ENCODE measurements around the gene CCDC28A.

CCDC28A gene

DNA sequence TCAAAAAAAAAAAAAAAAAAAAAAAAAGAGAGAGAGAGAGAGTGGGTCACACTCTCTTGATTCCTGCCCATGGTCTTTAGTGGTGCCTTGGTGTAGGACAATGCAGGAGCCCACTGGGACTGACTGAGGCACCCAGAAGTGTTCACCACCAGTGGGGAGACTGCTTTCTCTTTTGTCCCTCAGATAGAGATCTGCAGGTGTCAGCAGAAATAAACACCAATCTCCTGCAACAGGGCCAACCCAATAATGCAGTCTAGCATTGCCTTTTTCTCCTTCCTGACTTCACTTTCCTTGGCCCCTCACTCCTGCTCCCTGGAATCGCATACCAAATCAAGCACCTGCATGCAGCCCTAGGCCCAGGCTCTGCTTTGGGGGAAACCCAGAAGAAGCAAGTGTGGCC is 39.0 kb upstream of the CCDC28A start:
- Histone ChIP-seq H3K4me1 (ENCODE audit: insufficient read depth, low read length) (no peaks in the 10 kb centered on the region), H2AFZ (ENCODE audit: low read depth, low read length) (no peak overlapping the region), H3K27ac (ENCODE audit: low read length) (no peak overlapping the region), H4K20me1 (ENCODE audit: insufficient read depth, low read length) (no peaks in the 10 kb centered on the region), H3K27me3 (ENCODE audit: insufficient read depth, low read length, poor library complexity) (no peaks in the 10 kb centered on the region), H3K4me3 (ENCODE audit: low read depth in 1 of 2, low read length in 2 of 2) (no peak overlapping the region), H3K79me2 (ENCODE audit: insufficient read depth, low read length) (no peaks in the 10 kb centered on the region), H3K9ac (ENCODE audit: low read depth, low read length) (no peak overlapping the region), H3K36me3 (ENCODE audit: insufficient read depth, low read length) (no peaks in the 10 kb centered on the region), H3K4me2 (ENCODE audit: insufficient read depth, low read length) (no peak overlapping the region), H3K9me3 (ENCODE audit: insufficient read depth, low read length, severe bottlenecking) (no peaks in the 10 kb centered on the region)
- TF ChIP-seq, protein P1, sequence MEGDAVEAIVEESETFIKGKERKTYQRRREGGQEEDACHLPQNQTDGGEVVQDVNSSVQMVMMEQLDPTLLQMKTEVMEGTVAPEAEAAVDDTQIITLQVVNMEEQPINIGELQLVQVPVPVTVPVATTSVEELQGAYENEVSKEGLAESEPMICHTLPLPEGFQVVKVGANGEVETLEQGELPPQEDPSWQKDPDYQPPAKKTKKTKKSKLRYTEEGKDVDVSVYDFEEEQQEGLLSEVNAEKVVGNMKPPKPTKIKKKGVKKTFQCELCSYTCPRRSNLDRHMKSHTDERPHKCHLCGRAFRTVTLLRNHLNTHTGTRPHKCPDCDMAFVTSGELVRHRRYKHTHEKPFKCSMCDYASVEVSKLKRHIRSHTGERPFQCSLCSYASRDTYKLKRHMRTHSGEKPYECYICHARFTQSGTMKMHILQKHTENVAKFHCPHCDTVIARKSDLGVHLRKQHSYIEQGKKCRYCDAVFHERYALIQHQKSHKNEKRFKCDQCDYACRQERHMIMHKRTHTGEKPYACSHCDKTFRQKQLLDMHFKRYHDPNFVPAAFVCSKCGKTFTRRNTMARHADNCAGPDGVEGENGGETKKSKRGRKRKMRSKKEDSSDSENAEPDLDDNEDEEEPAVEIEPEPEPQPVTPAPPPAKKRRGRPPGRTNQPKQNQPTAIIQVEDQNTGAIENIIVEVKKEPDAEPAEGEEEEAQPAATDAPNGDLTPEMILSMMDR (IDR thresholded peaks at IDR 0.05; ENCODE audit: borderline replicate concordance, extremely low read depth, low read length, poor library complexity, severe bottlenecking) = no peak
- no peak for TF ChIP-seq EZH2 (IDR thresholded peaks at IDR 0.05; ENCODE audit: borderline replicate concordance, low read depth, low read length, severe bottlenecking)
- DNase-seq (no peak), ATAC-seq (ENCODE audit: insufficient read depth, low read depth) (no peak)

DNA sequence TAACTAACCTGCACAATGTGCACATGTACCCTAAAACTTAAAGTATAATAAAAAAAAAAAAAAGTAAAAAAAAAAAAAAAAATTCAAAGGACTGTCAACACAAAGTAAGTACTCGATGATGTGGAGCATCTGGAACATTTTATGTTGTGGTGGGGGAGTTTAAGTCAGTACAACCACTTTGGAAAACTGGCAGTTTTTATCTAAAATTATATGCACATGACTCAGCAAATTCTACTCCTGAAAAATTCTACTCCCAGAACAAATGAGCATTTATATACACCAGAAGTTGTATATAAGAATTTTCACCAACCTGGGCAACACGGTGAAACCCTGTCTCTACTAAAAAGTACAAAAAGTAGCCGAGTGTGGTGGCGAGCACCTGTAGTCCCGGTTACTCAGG is 36.9 kb upstream of the CCDC28A start:
- TF ChIP-seq EZH2 (IDR thresholded peaks at IDR 0.05; ENCODE audit: borderline replicate concordance, low read depth, low read length, severe bottlenecking) = no peak
- TF ChIP-seq, protein P1 (IDR thresholded peaks at IDR 0.05; ENCODE audit: borderline replicate concordance, extremely low read depth, low read length, poor library complexity, severe bottlenecking) = no peak
- H3K79me2 ChIP-seq (ENCODE audit: insufficient read depth, low read length) = no peaks in the 10 kb centered on the region
- no peaks in the 10 kb centered on the region for H4K20me1 ChIP-seq (ENCODE audit: insufficient read depth, low read length)
- H3K9ac ChIP-seq (ENCODE audit: low read depth, low read length) = no peak overlapping the region
- H3K9me3 ChIP-seq (ENCODE audit: insufficient read depth, low read length, severe bottlenecking) = no peaks in the 10 kb centered on the region
- ATAC-seq (ENCODE audit: insufficient read depth, low read depth) (no peak), DNase-seq (no peak)
- no peak overlapping the region for H3K4me2 ChIP-seq (ENCODE audit: insufficient read depth, low read length)
- H3K36me3 ChIP-seq (ENCODE audit: insufficient read depth, low read length) = no peaks in the 10 kb centered on the region
- H3K27ac ChIP-seq (ENCODE audit: low read length) = no peak overlapping the region
- no peaks in the 10 kb centered on the region for H3K4me1 ChIP-seq (ENCODE audit: insufficient read depth, low read length)
- H3K27me3 ChIP-seq (ENCODE audit: insufficient read depth, low read length, poor library complexity) = no peaks in the 10 kb centered on the region
- H2AFZ ChIP-seq (ENCODE audit: low read depth, low read length) = no peak overlapping the region
- no peak overlapping the region for H3K4me3 ChIP-seq (ENCODE audit: low read depth in 1 of 2, low read length in 2 of 2)

DNA sequence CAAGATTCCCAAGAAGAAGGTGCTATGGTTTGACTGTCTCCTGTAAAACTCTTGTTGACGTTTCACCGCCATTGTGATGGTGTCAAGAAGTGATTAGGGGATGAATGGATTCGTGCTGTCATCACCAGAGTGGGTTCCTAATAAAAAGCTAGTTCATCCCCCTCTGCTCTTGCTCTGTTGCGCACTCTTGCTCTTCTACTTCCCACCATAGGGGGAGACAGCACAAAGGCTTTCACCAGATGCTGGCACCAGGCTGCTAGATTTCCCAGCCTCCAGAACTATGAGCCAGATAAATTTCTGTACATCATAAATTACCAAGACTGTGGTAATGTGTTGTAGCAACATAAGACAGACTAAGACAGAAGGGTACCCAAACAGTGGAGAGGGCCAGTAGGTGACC is 21.6 kb upstream of the CCDC28A start:
- Histone ChIP-seq H3K27ac (ENCODE audit: low read length) (no peak overlapping the region), H3K9ac (ENCODE audit: low read depth, low read length) (no peak overlapping the region), H3K9me3 (ENCODE audit: insufficient read depth, low read length, severe bottlenecking) (no peaks in the 10 kb centered on the region), H3K79me2 (ENCODE audit: insufficient read depth, low read length) (no peaks in the 10 kb centered on the region), H3K27me3 (ENCODE audit: insufficient read depth, low read length, poor library complexity) (no peaks in the 10 kb centered on the region), H3K36me3 (ENCODE audit: insufficient read depth, low read length) (no peaks in the 10 kb centered on the region), H3K4me1 (ENCODE audit: insufficient read depth, low read length) (no peaks in the 10 kb centered on the region), H4K20me1 (ENCODE audit: insufficient read depth, low read length) (no peaks in the 10 kb centered on the region), H3K4me2 (ENCODE audit: insufficient read depth, low read length) (no peak overlapping the region), H2AFZ (ENCODE audit: low read depth, low read length) (no peak overlapping the region), H3K4me3 (ENCODE audit: low read depth in 1 of 2, low read length in 2 of 2) (no peak overlapping the region)
- DNase-seq (no peak), ATAC-seq (ENCODE audit: insufficient read depth, low read depth) (peak; percentile 52; the same call in 1 of the 3 replicates)
- no peak for TF ChIP-seq EZH2 (IDR thresholded peaks at IDR 0.05; ENCODE audit: borderline replicate concordance, low read depth, low read length, severe bottlenecking)
- TF ChIP-seq, protein P1 (IDR thresholded peaks at IDR 0.05; ENCODE audit: borderline replicate concordance, extremely low read depth, low read length, poor library complexity, severe bottlenecking) = peak; percentile 47

DNA sequence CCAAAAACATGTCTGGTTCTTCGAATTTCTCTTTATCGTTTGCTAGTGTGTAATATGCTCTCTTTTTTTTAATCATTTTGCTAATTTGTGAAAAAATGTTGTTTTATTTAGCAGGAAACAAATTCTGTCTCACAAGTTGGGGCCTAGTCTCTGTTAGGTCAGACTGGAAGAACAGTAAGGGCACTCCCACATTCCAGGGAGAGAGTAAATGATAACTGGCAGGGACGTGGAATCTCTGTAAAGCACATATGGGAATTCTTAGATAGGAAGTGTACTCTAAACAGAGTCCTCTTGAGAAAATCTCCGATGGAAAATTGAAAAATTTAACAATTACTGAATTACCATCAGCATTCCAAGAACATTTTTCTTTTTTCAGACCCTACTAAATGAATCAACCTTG is 16.4 kb upstream of the CCDC28A start:
- H3K4me3 ChIP-seq (ENCODE audit: low read depth in 1 of 2, low read length in 2 of 2) = no peak overlapping the region
- no peaks in the 10 kb centered on the region for H3K36me3 ChIP-seq (ENCODE audit: insufficient read depth, low read length)
- no peak overlapping the region for H3K27ac ChIP-seq (ENCODE audit: low read length)
- DNase-seq (no peak), ATAC-seq (ENCODE audit: insufficient read depth, low read depth) (no peak)
- H4K20me1 ChIP-seq (ENCODE audit: insufficient read depth, low read length) = no peaks in the 10 kb centered on the region
- H3K4me1 ChIP-seq (ENCODE audit: insufficient read depth, low read length) = no peaks in the 10 kb centered on the region
- no peaks in the 10 kb centered on the region for H3K9me3 ChIP-seq (ENCODE audit: insufficient read depth, low read length, severe bottlenecking)
- H2AFZ ChIP-seq (ENCODE audit: low read depth, low read length) = no peak overlapping the region
- H3K9ac ChIP-seq (ENCODE audit: low read depth, low read length) = no peak overlapping the region
- no peak overlapping the region for H3K4me2 ChIP-seq (ENCODE audit: insufficient read depth, low read length)
- no peaks in the 10 kb centered on the region for H3K27me3 ChIP-seq (ENCODE audit: insufficient read depth, low read length, poor library complexity)
- TF ChIP-seq EZH2 (IDR thresholded peaks at IDR 0.05; ENCODE audit: borderline replicate concordance, low read depth, low read length, severe bottlenecking) = no peak
- TF ChIP-seq, protein P1 (IDR thresholded peaks at IDR 0.05; ENCODE audit: borderline replicate concordance, extremely low read depth, low read length, poor library complexity, severe bottlenecking) = no peak
- H3K79me2 ChIP-seq (ENCODE audit: insufficient read depth, low read length) = no peaks in the 10 kb centered on the region

All from DND-41 (cell line).